D721Med (cell line): ENCODE results near the gene TMOD4.

Experiments
- DNase-seq: peaks from one replicate; pipeline ENCODE4 v3.0.0; 2011; ENCODE audit warnings: low spot score; ENCODE audit not compliant: insufficient read length
- FAIRE-seq: peaks from 2 replicates; lab custom pipeline; 2011; peaks lifted over from hg19 to GRCh38; lab: Jason Lieb, UNC
- CTCF ChIP-seq: IDR thresholded peaks from 2 replicates; pipeline ENCODE4 v1.5.1; 2012; ENCODE audit warnings: mild to moderate bottlenecking, control low read depth; ENCODE audit not compliant: insufficient read depth; ENCODE audit errors: missing control alignments

Gene TMOD4

GRCh38 chr1:151132335-151133017, 43.3 kb downstream of the TMOD4 start:
- DNase-seq (no peak), FAIRE-seq (no peak)
- TF ChIP-seq CTCF = no peak

- FAIRE-seq (no peak), DNase-seq (no peak)
- no peak for TF ChIP-seq CTCF
Observed at GRCh38 chr1:151131701-151132334, 44.0 kb downstream of the TMOD4 start.

GRCh38 chr1:151130987-151131586, 44.7 kb downstream of the TMOD4 start:
- DNase-seq (no peak), FAIRE-seq (no peak)
- TF ChIP-seq CTCF = no peak

- FAIRE-seq (no peak), DNase-seq (no peak)
- TF ChIP-seq CTCF = no peak
Observed at GRCh38 chr1:151128800-151129199, 47.0 kb downstream of the TMOD4 start.

- TF ChIP-seq CTCF = no peak
- FAIRE-seq (no peak), DNase-seq (no peak)
Observed at GRCh38 chr1:151124763-151125403, 50.9 kb downstream of the TMOD4 start.
